Measurements from ENCODE around the gene SHE.

DNA sequence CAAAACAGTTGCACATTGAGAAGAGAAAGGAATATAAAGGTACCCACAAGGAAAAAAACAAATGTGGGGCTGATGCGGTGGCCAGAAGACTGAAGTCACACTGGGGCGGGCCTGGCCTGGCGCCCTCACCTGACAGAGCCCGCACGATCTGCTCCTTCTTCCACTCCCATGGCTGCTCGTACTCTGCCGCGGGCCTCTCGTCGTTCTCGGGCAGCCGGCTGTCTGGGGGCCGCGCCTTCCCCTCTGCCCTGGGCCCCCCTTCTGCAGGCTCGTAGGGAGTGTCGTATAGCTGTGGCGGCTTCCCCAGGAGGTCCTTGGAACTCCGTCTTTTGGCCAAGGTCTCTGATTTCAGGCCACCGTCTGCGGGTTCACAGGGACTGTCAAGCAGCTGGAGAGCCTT, 13.3 kb downstream of the SHE start:
- TF ChIP-seq, protein P1, sequence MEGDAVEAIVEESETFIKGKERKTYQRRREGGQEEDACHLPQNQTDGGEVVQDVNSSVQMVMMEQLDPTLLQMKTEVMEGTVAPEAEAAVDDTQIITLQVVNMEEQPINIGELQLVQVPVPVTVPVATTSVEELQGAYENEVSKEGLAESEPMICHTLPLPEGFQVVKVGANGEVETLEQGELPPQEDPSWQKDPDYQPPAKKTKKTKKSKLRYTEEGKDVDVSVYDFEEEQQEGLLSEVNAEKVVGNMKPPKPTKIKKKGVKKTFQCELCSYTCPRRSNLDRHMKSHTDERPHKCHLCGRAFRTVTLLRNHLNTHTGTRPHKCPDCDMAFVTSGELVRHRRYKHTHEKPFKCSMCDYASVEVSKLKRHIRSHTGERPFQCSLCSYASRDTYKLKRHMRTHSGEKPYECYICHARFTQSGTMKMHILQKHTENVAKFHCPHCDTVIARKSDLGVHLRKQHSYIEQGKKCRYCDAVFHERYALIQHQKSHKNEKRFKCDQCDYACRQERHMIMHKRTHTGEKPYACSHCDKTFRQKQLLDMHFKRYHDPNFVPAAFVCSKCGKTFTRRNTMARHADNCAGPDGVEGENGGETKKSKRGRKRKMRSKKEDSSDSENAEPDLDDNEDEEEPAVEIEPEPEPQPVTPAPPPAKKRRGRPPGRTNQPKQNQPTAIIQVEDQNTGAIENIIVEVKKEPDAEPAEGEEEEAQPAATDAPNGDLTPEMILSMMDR (IDR thresholded peaks at IDR 0.05), result no peak
- no peak for TF ChIP-seq POLR2A (IDR thresholded peaks at IDR 0.05)
